Measurements from ENCODE around the gene TMEM208.

Gene TMEM208

DNA sequence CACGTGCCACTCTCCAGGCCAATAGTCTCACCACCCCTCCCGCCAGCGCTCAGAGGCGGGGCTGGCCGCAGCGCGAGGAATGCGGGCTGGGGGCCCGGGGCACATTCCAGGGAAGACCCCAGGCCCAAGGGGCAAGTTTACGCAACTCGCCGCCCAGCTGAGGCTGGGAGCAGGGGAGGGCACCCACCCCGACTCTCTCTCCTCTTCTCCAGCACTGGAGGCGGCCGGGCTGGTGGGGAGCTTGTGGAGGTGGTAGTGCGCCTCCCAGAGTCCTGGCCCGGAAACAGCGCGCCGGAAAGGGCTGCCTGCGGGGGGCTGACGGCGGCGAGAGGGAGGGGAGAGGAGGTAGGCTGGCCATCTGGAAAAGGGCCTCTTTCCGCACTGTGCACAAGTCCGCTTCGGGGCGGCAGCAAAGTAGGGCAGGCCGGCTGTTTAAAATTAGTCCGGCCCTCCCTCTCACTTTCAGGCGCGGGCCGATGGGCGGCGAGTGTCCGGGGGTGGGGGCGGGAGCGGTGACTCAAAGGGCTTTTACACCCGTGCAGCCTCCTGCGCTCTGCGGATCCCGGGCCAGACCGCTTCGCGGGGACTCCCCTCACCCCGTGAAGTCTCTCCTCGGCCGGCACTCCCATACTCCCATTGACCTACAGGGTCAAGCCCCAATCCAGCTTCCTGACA lies 19.3 kb downstream of the TMEM208 start:
- peak overlapping the region; percentile 55 for H3K27ac ChIP-seq (ENCODE audit: low read length)

DNA sequence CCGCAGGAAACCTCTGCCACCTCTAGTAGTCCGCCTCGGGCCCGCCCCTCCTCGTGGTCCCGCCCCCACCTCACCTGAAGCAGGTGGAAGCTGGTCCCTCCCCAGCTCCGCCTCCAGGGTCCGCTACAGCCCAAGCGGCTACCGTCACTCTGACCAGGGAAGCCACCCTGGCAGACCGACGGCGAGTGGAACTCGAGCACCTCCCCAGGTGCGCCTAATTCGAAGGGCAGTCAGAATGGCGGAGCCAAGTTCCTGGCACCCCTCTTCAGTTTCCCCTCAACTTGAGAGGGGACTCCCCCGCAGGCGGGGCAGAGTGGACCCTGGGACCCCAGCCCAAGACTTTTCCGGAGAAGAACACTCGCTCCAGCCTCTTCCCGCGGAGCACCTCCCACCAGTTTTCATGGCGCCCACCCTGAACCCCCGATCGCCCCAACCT lies 19.8 kb downstream of the TMEM208 start:
- H3K27me3 ChIP-seq (ENCODE audit: control insufficient read depth in 1 of 2, insufficient read depth in 2 of 2, low read length in 2 of 2) = peaks cover 13 to 28% of the 10 kb centered on the region in 2 donors
- H3K9me3 ChIP-seq (ENCODE audit: control insufficient read depth in 2 of 2, low read length in 2 of 2) = no peaks in the 10 kb centered on the region
- peak overlapping the region; percentile 60 to 65 for H3K9ac ChIP-seq (ENCODE audit: low read length in 2 of 2)
- H3K36me3 ChIP-seq (ENCODE audit: control insufficient read depth in 2 of 2, insufficient read depth in 2 of 2, low read length in 2 of 2) = no peaks in the 10 kb centered on the region
- H3K27ac ChIP-seq (ENCODE audit: low read length) = peak overlapping the region; percentile 37
- peak overlapping the region; percentile 86 for H3K4me3 ChIP-seq (ENCODE audit: low read length in 2 of 2)
- H3K4me1 ChIP-seq (ENCODE audit: control insufficient read depth, insufficient read depth, low read length) = peaks cover 49% of the 10 kb centered on the region

More for the DNA sequence above, 19.3 kb downstream of the TMEM208 start:
- peak overlapping the region; percentile 86 for H3K4me3 ChIP-seq (ENCODE audit: low read length in 2 of 2)
- no peaks in the 10 kb centered on the region for H3K9me3 ChIP-seq (ENCODE audit: control insufficient read depth in 2 of 2, low read length in 2 of 2)
- no peaks in the 10 kb centered on the region for H3K36me3 ChIP-seq (ENCODE audit: control insufficient read depth in 2 of 2, insufficient read depth in 2 of 2, low read length in 2 of 2)
- peaks cover 51% of the 10 kb centered on the region for H3K4me1 ChIP-seq (ENCODE audit: control insufficient read depth, insufficient read depth, low read length)
- H3K27me3 ChIP-seq (ENCODE audit: control insufficient read depth in 1 of 2, insufficient read depth in 2 of 2, low read length in 2 of 2) = peaks cover 12 to 26% of the 10 kb centered on the region in 2 donors
- peak overlapping the region; percentile 55 to 65 for H3K9ac ChIP-seq (ENCODE audit: low read length in 2 of 2)

DNA sequence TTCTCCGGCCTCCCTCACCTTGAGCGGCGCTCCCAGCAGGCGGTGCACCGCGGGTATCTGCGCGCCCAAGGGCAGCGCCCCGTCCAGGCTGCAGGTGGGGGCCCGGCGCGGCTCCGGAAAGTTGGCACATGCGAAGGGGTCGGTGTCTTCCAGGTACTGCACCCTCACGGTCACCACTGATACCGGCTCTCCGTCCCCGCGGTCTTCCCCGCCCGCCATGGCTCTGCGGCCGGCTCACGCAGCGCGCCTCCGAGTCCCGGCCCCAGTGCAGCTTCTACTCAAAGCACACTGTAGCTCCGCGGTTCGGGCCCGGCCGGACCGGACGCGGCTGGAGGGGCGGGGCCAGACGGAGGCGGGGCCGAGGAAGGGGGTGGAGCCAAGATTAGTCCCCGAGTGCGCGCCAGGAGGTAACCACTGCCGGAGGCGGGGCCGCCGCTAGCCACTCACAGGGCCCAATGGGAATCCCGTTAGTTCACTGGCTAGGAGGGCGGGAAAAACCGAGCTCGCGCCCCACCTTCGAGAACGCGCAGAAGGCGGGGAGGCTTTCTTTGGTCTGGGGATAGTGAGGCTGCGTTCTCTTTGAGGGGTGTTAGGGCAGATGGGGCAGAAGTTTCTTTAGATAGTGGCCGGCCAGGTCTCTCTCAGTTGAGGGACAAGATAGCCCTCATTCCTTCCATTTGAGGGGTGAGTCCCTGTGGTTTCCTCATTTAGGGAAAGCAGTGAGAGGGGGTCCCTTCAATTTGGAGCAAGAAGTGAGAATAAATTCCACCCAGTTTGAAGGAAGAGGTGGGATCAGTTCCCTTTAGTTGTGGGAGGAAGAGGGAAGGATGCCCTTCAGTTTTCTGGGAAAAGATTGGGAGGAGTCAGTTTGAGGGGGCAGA lies 20.5 kb downstream of the TMEM208 start, which contains the start of gene FHOD1:
Gene FHOD1 (minus strand): TSS at position 290 of the 881 bp plus-strand sequence. CDS start 71 bp downstream, at position 219.
- Histone ChIP-seq H3K27me3 (ENCODE audit: control insufficient read depth in 1 of 2, insufficient read depth in 2 of 2, low read length in 2 of 2) (peaks cover 15 to 30% of the 10 kb centered on the region in 2 donors), H3K36me3 (ENCODE audit: control insufficient read depth in 2 of 2, insufficient read depth in 2 of 2, low read length in 2 of 2) (no peaks in the 10 kb centered on the region), H3K4me1 (ENCODE audit: control insufficient read depth, insufficient read depth, low read length) (peaks cover 49% of the 10 kb centered on the region), H3K9ac (ENCODE audit: low read length in 2 of 2) (peak within 1 kb of the TSS; percentile 62 to 65), H3K4me3 (ENCODE audit: low read length in 2 of 2) (peak within 1 kb of the TSS; percentile 86), H3K27ac (ENCODE audit: low read length) (peak within 1 kb of the TSS; percentile 55), H3K9me3 (ENCODE audit: control insufficient read depth in 2 of 2, low read length in 2 of 2) (no peaks in the 10 kb centered on the region)

DNA sequence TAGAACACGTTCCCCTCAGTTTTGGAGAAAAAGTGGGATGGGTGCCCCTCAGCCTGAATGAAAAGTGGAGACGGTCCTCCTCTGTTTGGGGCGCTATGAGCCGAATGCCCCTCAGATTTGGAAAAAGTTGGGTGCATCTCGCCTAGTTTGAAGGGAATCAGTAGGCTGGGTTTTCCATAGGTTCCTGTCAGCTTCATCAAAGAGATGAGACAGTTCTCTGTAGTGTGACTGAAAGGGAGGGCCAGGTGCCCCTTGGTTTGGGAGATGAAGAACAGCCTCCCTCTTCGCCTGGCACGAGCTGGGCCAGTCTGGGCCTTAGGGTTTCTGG lies 21.1 kb downstream of the TMEM208 start:
- Histone ChIP-seq H3K4me3 (ENCODE audit: low read length in 2 of 2) (peak overlapping the region; percentile 66 to 86), H3K4me1 (ENCODE audit: control insufficient read depth, insufficient read depth, low read length) (peaks cover 49% of the 10 kb centered on the region), H3K27ac (ENCODE audit: low read length) (no peak overlapping the region), H3K27me3 (ENCODE audit: control insufficient read depth in 1 of 2, insufficient read depth in 2 of 2, low read length in 2 of 2) (peaks cover 20 to 35% of the 10 kb centered on the region in 2 donors), H3K9me3 (ENCODE audit: control insufficient read depth in 2 of 2, low read length in 2 of 2) (no peaks in the 10 kb centered on the region), H3K9ac (ENCODE audit: low read length in 2 of 2) (peak overlapping the region; percentile 13 to 62), H3K36me3 (ENCODE audit: control insufficient read depth in 2 of 2, insufficient read depth in 2 of 2, low read length in 2 of 2) (no peaks in the 10 kb centered on the region)

DNA sequence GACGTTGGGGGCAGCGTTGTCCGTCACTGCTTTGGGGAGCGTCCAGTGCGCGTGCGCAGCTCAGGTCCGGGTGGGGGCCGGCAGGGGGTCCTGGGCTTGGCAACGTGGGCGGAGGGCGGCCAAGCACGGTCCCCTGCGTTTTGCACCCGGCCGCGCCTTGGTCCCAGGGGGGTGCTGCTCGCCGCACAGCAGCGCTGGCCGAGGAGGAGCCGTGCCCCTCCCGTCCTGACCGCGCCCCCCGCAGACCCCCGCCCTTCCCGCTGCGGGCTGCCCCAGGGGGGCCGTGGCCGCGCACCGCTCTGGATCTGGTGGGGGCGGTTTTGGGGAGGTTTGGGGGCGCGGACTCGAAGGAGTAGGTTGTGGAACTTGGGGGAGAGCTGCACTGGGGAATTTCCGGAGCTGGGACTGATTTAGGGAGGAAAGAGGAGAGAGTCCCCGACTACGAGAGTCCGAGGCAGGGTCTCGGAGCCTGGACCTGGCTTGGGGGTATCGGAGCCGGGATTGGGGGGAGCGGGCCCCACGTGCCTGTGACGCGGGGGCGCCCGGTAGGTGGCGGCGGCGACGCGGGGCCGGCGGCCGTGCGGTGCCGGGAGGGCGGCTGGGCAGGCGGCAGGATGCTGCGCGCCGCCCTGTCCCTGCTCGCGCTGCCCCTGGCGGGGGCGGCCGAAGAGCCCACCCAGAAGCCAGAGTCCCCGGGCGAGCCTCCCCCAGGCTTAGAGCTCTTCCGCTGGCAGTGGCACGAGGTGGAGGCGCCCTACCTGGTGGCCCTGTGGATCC lies 21.7 kb downstream of the TMEM208 start, which contains the start of gene SLC9A5:
Gene SLC9A5 (plus strand): TSS at position 579 of the 777 bp plus-strand sequence. CDS start 36 bp downstream, at position 615.
- H3K9ac ChIP-seq (ENCODE audit: low read length in 2 of 2) = peak within 1 kb of the TSS; percentile 13 to 62
- peak within 1 kb of the TSS; percentile 66 to 86 for H3K4me3 ChIP-seq (ENCODE audit: low read length in 2 of 2)
- no peaks in the 10 kb centered on the region for H3K36me3 ChIP-seq (ENCODE audit: control insufficient read depth in 2 of 2, insufficient read depth in 2 of 2, low read length in 2 of 2)
- peaks cover 48% of the 10 kb centered on the region for H3K4me1 ChIP-seq (ENCODE audit: control insufficient read depth, insufficient read depth, low read length)
- H3K27ac ChIP-seq (ENCODE audit: low read length) = no peak within 1 kb of the TSS
- H3K27me3 ChIP-seq (ENCODE audit: control insufficient read depth in 1 of 2, insufficient read depth in 2 of 2, low read length in 2 of 2) = peaks cover 20 to 35% of the 10 kb centered on the region in 2 donors
- H3K9me3 ChIP-seq (ENCODE audit: control insufficient read depth in 2 of 2, low read length in 2 of 2) = no peaks in the 10 kb centered on the region

GRCh38 chr16:67249178-67250044 lies 22.5 kb downstream of the TMEM208 start:
- H3K9me3 ChIP-seq (ENCODE audit: control insufficient read depth in 2 of 2, low read length in 2 of 2) = no peaks in the 10 kb centered on the region
- H3K36me3 ChIP-seq (ENCODE audit: control insufficient read depth in 2 of 2, insufficient read depth in 2 of 2, low read length in 2 of 2) = no peaks in the 10 kb centered on the region
- peak overlapping the region in 1 of 2 donors; percentile 21 for H3K9ac ChIP-seq (ENCODE audit: low read length in 2 of 2)
- no peak overlapping the region for H3K27ac ChIP-seq (ENCODE audit: low read length)
- peaks cover 44% of the 10 kb centered on the region for H3K4me1 ChIP-seq (ENCODE audit: control insufficient read depth, insufficient read depth, low read length)
- H3K4me3 ChIP-seq (ENCODE audit: low read length in 2 of 2) = peak overlapping the region; percentile 9 to 86
- peaks cover 20 to 35% of the 10 kb centered on the region in 2 donors for H3K27me3 ChIP-seq (ENCODE audit: control insufficient read depth in 1 of 2, insufficient read depth in 2 of 2, low read length in 2 of 2)

GRCh38 chr16:67250045-67250327 lies 23.1 kb downstream of the TMEM208 start:
- Histone ChIP-seq H3K9me3 (ENCODE audit: control insufficient read depth in 2 of 2, low read length in 2 of 2) (no peaks in the 10 kb centered on the region), H3K4me3 (ENCODE audit: low read length in 2 of 2) (no peak overlapping the region), H3K36me3 (ENCODE audit: control insufficient read depth in 2 of 2, insufficient read depth in 2 of 2, low read length in 2 of 2) (no peaks in the 10 kb centered on the region), H3K9ac (ENCODE audit: low read length in 2 of 2) (no peak overlapping the region), H3K4me1 (ENCODE audit: control insufficient read depth, insufficient read depth, low read length) (peaks cover 39% of the 10 kb centered on the region), H3K27ac (ENCODE audit: low read length) (no peak overlapping the region), H3K27me3 (ENCODE audit: control insufficient read depth in 1 of 2, insufficient read depth in 2 of 2, low read length in 2 of 2) (peaks cover 22 to 37% of the 10 kb centered on the region in 2 donors)

DNA sequence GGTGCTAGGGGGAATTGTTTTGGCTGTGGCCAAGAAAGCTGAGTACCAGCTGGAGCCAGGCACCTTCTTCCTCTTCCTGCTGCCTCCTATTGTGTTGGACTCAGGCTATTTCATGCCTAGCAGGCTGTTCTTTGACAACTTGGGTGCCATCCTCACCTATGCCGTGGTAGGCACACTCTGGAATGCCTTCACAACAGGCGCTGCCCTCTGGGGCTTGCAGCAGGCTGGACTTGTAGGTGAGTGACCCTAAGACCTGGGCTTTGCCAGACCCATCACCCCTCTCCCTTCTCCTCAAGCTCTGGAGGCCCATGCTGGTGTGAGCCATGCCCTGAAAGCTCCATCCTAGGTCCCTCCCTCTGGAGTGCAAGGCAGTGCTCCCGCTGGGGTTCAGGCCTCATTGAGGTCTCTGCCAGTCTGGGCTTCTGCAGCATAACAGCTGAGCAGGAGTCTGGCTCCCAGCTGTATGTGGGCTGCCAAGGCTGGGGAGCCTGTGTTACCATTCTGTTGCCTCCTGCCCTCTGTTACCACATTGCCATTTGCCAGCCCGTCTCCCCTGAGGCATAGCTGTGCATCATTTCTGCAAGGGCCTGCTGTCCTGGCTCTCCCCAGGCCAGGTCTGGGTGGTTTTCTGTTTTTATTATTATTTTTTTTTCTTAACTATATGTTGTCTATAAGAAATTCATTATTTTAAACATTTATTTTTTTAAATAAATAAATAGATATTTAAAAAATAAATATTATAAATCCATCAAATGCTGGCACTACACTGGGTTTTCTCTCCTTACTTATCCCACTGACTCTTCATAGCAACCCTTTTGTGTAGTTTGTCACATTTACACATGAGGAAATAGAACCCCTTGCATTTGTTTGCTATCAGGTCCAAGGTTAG lies 25.9 kb downstream of the TMEM208 start:
- H3K27me3 ChIP-seq (ENCODE audit: control insufficient read depth in 1 of 2, insufficient read depth in 2 of 2, low read length in 2 of 2) = peaks cover 22 to 39% of the 10 kb centered on the region in 2 donors
- H3K9me3 ChIP-seq (ENCODE audit: control insufficient read depth in 2 of 2, low read length in 2 of 2) = no peaks in the 10 kb centered on the region
- H3K4me3 ChIP-seq (ENCODE audit: low read length in 2 of 2) = no peak overlapping the region
- H3K4me1 ChIP-seq (ENCODE audit: control insufficient read depth, insufficient read depth, low read length) = peaks cover 16% of the 10 kb centered on the region
- H3K27ac ChIP-seq (ENCODE audit: low read length) = no peak overlapping the region
- H3K36me3 ChIP-seq (ENCODE audit: control insufficient read depth in 2 of 2, insufficient read depth in 2 of 2, low read length in 2 of 2) = no peaks in the 10 kb centered on the region
- H3K9ac ChIP-seq (ENCODE audit: low read length in 2 of 2) = no peak overlapping the region

DNA sequence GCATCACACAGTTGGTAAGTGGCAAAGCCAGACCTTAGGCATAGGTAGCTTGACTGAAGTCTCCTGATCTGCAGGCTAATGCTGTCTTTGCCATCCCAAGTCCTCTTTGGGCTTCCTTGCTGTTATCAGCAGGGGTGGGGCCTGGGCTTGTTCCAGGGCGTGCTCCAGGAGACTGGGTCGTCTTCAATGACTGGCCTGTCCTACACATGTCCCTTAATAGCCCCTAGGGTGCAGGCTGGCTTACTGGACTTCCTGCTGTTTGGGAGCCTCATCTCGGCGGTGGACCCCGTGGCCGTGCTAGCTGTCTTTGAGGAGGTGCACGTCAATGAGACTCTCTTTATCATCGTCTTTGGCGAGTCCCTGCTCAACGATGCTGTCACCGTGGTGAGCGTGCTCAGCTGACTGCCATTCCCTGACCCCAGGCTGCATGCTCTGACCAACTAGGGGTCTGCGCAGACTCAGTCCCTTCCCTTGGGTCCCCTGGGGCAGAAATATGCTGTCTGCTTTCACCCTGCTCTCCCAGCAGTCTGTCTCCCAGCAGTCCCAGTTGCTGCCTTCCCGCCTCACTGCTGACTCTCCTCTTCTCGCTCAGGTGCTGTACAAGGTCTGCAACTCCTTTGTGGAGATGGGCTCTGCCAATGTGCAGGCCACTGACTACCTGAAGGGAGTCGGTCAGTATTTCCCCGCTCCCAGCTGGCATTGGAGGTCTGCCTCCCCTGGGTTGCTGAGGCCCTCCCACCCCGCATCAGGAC lies 28.0 kb downstream of the TMEM208 start:
- no peak overlapping the region for H3K27ac ChIP-seq (ENCODE audit: low read length)
- no peak overlapping the region for H3K4me3 ChIP-seq (ENCODE audit: low read length in 2 of 2)
- H3K9ac ChIP-seq (ENCODE audit: low read length in 2 of 2) = no peak overlapping the region
- H3K9me3 ChIP-seq (ENCODE audit: control insufficient read depth in 2 of 2, low read length in 2 of 2) = no peaks in the 10 kb centered on the region
- no peaks in the 10 kb centered on the region for H3K4me1 ChIP-seq (ENCODE audit: control insufficient read depth, insufficient read depth, low read length)
- H3K36me3 ChIP-seq (ENCODE audit: control insufficient read depth in 2 of 2, insufficient read depth in 2 of 2, low read length in 2 of 2) = no peaks in the 10 kb centered on the region
- peaks cover 14 to 26% of the 10 kb centered on the region in 2 donors for H3K27me3 ChIP-seq (ENCODE audit: control insufficient read depth in 1 of 2, insufficient read depth in 2 of 2, low read length in 2 of 2)

Measured in stomach smooth muscle (tissue), 2 donors.